Trophoblast cell (in vitro differentiated cells and primary cell): ENCODE results near the gene TAOK3.
A peak's percentile ranks its signal among the peaks of the same experiment; 100 is the strongest.

Experiments used
- DNase-seq, 2 donors: peaks; one replicate each; pipeline ENCODE4 v3.0.0-alpha.2; 2016
- H2AFZ ChIP-seq: 2 replicates; pipeline ENCODE4 v1.6.1; 2013; ENCODE audit warnings: low read length, moderate library complexity, mild to moderate bottlenecking; ENCODE audit not compliant: insufficient read depth, poor library complexity
- H2AK5ac ChIP-seq: 2 replicates; pipeline ENCODE4 v1.6.1; 2013; ENCODE audit warnings: mild to moderate bottlenecking, low read length
- H2BK120ac ChIP-seq: 2 replicates; pipeline ENCODE4 v1.6.1; 2013; ENCODE audit warnings: low read length, mild to moderate bottlenecking, moderate library complexity; ENCODE audit not compliant: insufficient read depth, poor library complexity
- H2BK12ac ChIP-seq: 2 replicates; pipeline ENCODE4 v1.6.1; 2013; ENCODE audit warnings: mild to moderate bottlenecking, low read length, moderate library complexity
- H2BK5ac ChIP-seq: 2 replicates; pipeline ENCODE4 v1.6.1; 2013; ENCODE audit warnings: low read length, low read depth, moderate library complexity, mild to moderate bottlenecking; ENCODE audit not compliant: poor library complexity
- H3K14ac ChIP-seq: 2 replicates; pipeline ENCODE4 v1.6.1; 2013; ENCODE audit warnings: mild to moderate bottlenecking, low read length
- H3K18ac ChIP-seq: 2 replicates; pipeline ENCODE4 v1.6.1; 2013; ENCODE audit warnings: mild to moderate bottlenecking, low read length
- H3K23ac ChIP-seq: 2 replicates; pipeline ENCODE4 v1.6.1; 2013; ENCODE audit warnings: low read length
- H3K27ac ChIP-seq: 2 replicates; pipeline ENCODE4 v1.5.1; 2013; ENCODE audit warnings: low read depth, mild to moderate bottlenecking, inconsistent platforms, low read length, moderate library complexity
- H3K27me3 ChIP-seq: 2 replicates; pipeline ENCODE4 v1.6.1; 2013; ENCODE audit warnings: inconsistent platforms, mild to moderate bottlenecking, low read length, moderate library complexity; ENCODE audit not compliant: insufficient read depth
- H3K36me3 ChIP-seq, 2 experiments: 1 replicate in 1 of 2; 2 replicates in 1 of 2; pipeline ENCODE4 v1.6.1; 2013; ENCODE audit warnings: low read length in 2 of 2, mild to moderate bottlenecking in 2 of 2, moderate library complexity in 1 of 2; ENCODE audit not compliant: insufficient read depth in 2 of 2, control insufficient read depth in 1 of 2
- H3K4ac ChIP-seq: 2 replicates; pipeline ENCODE4 v1.6.1; 2013; ENCODE audit warnings: low read depth, mild to moderate bottlenecking, low read length, moderate library complexity
- H3K4me1 ChIP-seq, 2 experiments: 1 replicate in 1 of 2; 2 replicates in 1 of 2; pipeline ENCODE4 v1.6.1; 2013; ENCODE audit warnings: low read length in 2 of 2, mild to moderate bottlenecking in 2 of 2, moderate library complexity in 1 of 2; ENCODE audit not compliant: insufficient read depth in 2 of 2, control insufficient read depth in 1 of 2
- H3K4me2 ChIP-seq: 2 replicates; pipeline ENCODE4 v1.6.1; 2013; ENCODE audit warnings: inconsistent platforms, mild to moderate bottlenecking, low read length, moderate library complexity
- H3K4me3 ChIP-seq: 2 replicates; pipeline ENCODE4 v1.5.1; 2013; ENCODE audit warnings: mild to moderate bottlenecking, low read depth, low read length, inconsistent platforms
- H3K79me1 ChIP-seq: one replicate; pipeline ENCODE4 v1.6.1; 2013; ENCODE audit warnings: low read length
- H3K79me2 ChIP-seq: 2 replicates; pipeline ENCODE4 v1.6.1; 2013; ENCODE audit warnings: low read length, mild to moderate bottlenecking; ENCODE audit not compliant: control insufficient read depth, insufficient read depth, poor library complexity
- H3K9ac ChIP-seq: 2 replicates; pipeline ENCODE4 v1.6.1; 2013; ENCODE audit warnings: mild to moderate bottlenecking, low read length
- H3K9me3 ChIP-seq: 2 replicates; pipeline ENCODE4 v1.6.1; 2013; ENCODE audit warnings: low read depth, mild to moderate bottlenecking, control low read depth, inconsistent platforms, low read length; ENCODE audit not compliant: insufficient read depth
- H4K12ac ChIP-seq: 2 replicates; pipeline ENCODE4 v1.6.1; 2013; ENCODE audit warnings: low read depth, mild to moderate bottlenecking, low read length, moderate library complexity
- H4K8ac ChIP-seq: 2 replicates; pipeline ENCODE4 v1.6.1; 2013; ENCODE audit warnings: low read depth, mild to moderate bottlenecking, low read length, moderate library complexity
- H4K91ac ChIP-seq: one replicate; pipeline ENCODE4 v1.6.1; 2013; ENCODE audit warnings: low read depth, mild to moderate bottlenecking, low read length, moderate library complexity
- WGBS: extraction: QIAGEN DNeasy Blood & Tissue Kit; methylation state at CpG from one replicate; pipeline ENCODE4 v1.1.7; 2013; ENCODE audit warnings: missing lambda C conversion rate; ENCODE audit not compliant: insufficient read length, insufficient coverage; ENCODE audit errors: extremely low coverage; 5-methylcytosine and 5-hydroxymethylcytosine counted together

Gene TAOK3

GRCh38 chr12:118332511-118332910 is 40.2 kb downstream of the TAOK3 start:
- Histone ChIP-seq H3K4me1 (no peaks in the 10 kb centered on the region), H3K14ac (no peak overlapping the region), H2BK12ac (no peak overlapping the region), H3K4me2 (no peak overlapping the region), H2AK5ac (no peak overlapping the region), H4K8ac (no peak overlapping the region), H3K4me3 (no peak overlapping the region), H4K91ac (no peak overlapping the region), H3K9me3 (no peaks in the 10 kb centered on the region), H3K9ac (no peak overlapping the region), H3K4ac (no peak overlapping the region), H3K79me2 (no peaks in the 10 kb centered on the region), H3K23ac (no peak overlapping the region), H4K12ac (no peak overlapping the region), H2BK120ac (no peak overlapping the region), H3K18ac (no peak overlapping the region), H3K36me3 (no peaks in the 10 kb centered on the region), H2AFZ (no peak overlapping the region), H3K27me3 (no peaks in the 10 kb centered on the region), H2BK5ac (no peak overlapping the region), H3K79me1 (no peaks in the 10 kb centered on the region), H3K27ac (no peak overlapping the region)
- no CpG with 5 or more reads among the region's 4 CpGs for WGBS
- peak in 1 of 2 donors; percentile 60 for DNase-seq

- no peak overlapping the region for H4K8ac ChIP-seq
- no peak overlapping the region for H3K4ac ChIP-seq
- H3K4me1 ChIP-seq: no peaks in the 10 kb centered on the region
- H3K4me3 ChIP-seq: no peak overlapping the region
- H3K79me1 ChIP-seq: no peaks in the 10 kb centered on the region
- no peaks in the 10 kb centered on the region for H3K9me3 ChIP-seq
- H2AK5ac ChIP-seq: no peak overlapping the region
- H3K36me3 ChIP-seq: no peaks in the 10 kb centered on the region
- no peak overlapping the region for H3K4me2 ChIP-seq
- no peak overlapping the region for H4K12ac ChIP-seq
- H2BK120ac ChIP-seq: no peak overlapping the region
- no peak overlapping the region for H4K91ac ChIP-seq
- H3K9ac ChIP-seq: no peak overlapping the region
- H2BK5ac ChIP-seq: no peak overlapping the region
- no peak overlapping the region for H2AFZ ChIP-seq
- H3K27me3 ChIP-seq: no peaks in the 10 kb centered on the region
- no peak overlapping the region for H3K14ac ChIP-seq
- no peak overlapping the region for H2BK12ac ChIP-seq
- no CpG with 5 or more reads among the region's 3 CpGs for WGBS
- H3K23ac ChIP-seq: no peak overlapping the region
- no peaks in the 10 kb centered on the region for H3K79me2 ChIP-seq
- peak; percentile 55 to 81 for DNase-seq
- H3K27ac ChIP-seq: no peak overlapping the region
- no peak overlapping the region for H3K18ac ChIP-seq
Observed at GRCh38 chr12:118330421-118331018, 42.2 kb downstream of the TAOK3 start.

GRCh38 chr12:118328486-118329330 is 44.0 kb downstream of the TAOK3 start:
- H3K14ac ChIP-seq: no peak overlapping the region
- H3K4me2 ChIP-seq: no peak overlapping the region
- no peak overlapping the region for H4K8ac ChIP-seq
- H2BK5ac ChIP-seq: no peak overlapping the region
- H2BK120ac ChIP-seq: no peak overlapping the region
- no peak overlapping the region for H3K27ac ChIP-seq
- no peaks in the 10 kb centered on the region for H3K79me1 ChIP-seq
- no peak overlapping the region for H3K9ac ChIP-seq
- H3K18ac ChIP-seq: no peak overlapping the region
- H3K4me1 ChIP-seq: no peaks in the 10 kb centered on the region
- no peak overlapping the region for H2AK5ac ChIP-seq
- H3K9me3 ChIP-seq: no peaks in the 10 kb centered on the region
- H3K27me3 ChIP-seq: no peaks in the 10 kb centered on the region
- H2AFZ ChIP-seq: no peak overlapping the region
- H3K36me3 ChIP-seq: no peaks in the 10 kb centered on the region
- no CpG with 5 or more reads among the region's 3 CpGs for WGBS
- no peak overlapping the region for H3K23ac ChIP-seq
- H3K4ac ChIP-seq: no peak overlapping the region
- H3K79me2 ChIP-seq: no peaks in the 10 kb centered on the region
- H4K12ac ChIP-seq: no peak overlapping the region
- no peak overlapping the region for H3K4me3 ChIP-seq
- H4K91ac ChIP-seq: no peak overlapping the region
- DNase-seq: no peak
- H2BK12ac ChIP-seq: no peak overlapping the region

- no peaks in the 10 kb centered on the region for H3K36me3 ChIP-seq
- H2BK12ac ChIP-seq: no peak overlapping the region
- no peak overlapping the region for H3K4ac ChIP-seq
- no peaks in the 10 kb centered on the region for H3K27me3 ChIP-seq
- no peak for DNase-seq
- H3K27ac ChIP-seq: no peak overlapping the region
- H3K4me1 ChIP-seq: no peaks in the 10 kb centered on the region
- no peaks in the 10 kb centered on the region for H3K79me2 ChIP-seq
- no peak overlapping the region for H3K9ac ChIP-seq
- H4K91ac ChIP-seq: no peak overlapping the region
- H3K4me2 ChIP-seq: no peak overlapping the region
- no peak overlapping the region for H3K18ac ChIP-seq
- H2BK120ac ChIP-seq: no peak overlapping the region
- H2AK5ac ChIP-seq: no peak overlapping the region
- no peak overlapping the region for H2AFZ ChIP-seq
- H3K4me3 ChIP-seq: no peak overlapping the region
- H3K79me1 ChIP-seq: no peaks in the 10 kb centered on the region
- no peak overlapping the region for H2BK5ac ChIP-seq
- no peaks in the 10 kb centered on the region for H3K9me3 ChIP-seq
- H3K14ac ChIP-seq: no peak overlapping the region
- no peak overlapping the region for H4K12ac ChIP-seq
- H3K23ac ChIP-seq: no peak overlapping the region
- no peak overlapping the region for H4K8ac ChIP-seq
Observed at GRCh38 chr12:118327391-118327790, 45.3 kb downstream of the TAOK3 start.
